ENCODE results near the gene NPAT.
A peak's percentile ranks its signal among the peaks of the same experiment; 100 is the strongest.
"Not testable (repeated sequence)": the region's sequence is repeated elsewhere in the genome, so short reads cannot be mapped to it uniquely, and the experiment has no call there.

NPAT gene

DNA sequence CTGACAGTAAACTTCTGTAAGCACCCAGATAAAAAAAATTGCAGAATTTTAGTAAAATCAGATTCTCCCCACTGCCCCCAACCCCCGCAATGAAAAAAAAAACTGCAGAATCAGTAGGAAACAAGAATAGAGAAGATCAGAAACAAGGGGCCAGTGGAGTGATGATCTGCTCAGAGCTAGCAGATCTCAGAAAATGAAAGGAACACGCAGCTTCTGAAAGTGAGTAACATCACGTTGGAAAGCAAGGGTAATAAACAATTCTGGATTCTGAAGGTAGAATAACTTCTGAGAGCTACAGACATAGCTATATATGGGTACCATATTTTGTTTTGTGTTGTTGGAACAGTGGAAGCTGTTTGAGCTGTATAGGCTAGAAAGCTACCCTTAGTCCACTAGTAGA is 77.8 kb downstream of the NPAT start:
- TF ChIP-seq, protein P1, sequence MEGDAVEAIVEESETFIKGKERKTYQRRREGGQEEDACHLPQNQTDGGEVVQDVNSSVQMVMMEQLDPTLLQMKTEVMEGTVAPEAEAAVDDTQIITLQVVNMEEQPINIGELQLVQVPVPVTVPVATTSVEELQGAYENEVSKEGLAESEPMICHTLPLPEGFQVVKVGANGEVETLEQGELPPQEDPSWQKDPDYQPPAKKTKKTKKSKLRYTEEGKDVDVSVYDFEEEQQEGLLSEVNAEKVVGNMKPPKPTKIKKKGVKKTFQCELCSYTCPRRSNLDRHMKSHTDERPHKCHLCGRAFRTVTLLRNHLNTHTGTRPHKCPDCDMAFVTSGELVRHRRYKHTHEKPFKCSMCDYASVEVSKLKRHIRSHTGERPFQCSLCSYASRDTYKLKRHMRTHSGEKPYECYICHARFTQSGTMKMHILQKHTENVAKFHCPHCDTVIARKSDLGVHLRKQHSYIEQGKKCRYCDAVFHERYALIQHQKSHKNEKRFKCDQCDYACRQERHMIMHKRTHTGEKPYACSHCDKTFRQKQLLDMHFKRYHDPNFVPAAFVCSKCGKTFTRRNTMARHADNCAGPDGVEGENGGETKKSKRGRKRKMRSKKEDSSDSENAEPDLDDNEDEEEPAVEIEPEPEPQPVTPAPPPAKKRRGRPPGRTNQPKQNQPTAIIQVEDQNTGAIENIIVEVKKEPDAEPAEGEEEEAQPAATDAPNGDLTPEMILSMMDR (IDR thresholded peaks at IDR 0.05; ENCODE audit: low read depth, low read length, missing control alignments), result no peak
- H3K27ac ChIP-seq, result no peak overlapping the region
- DNase-seq, result no peak
- peaks cover 50% of the 10 kb centered on the region for H3K36me3 ChIP-seq (replicated peaks)
- no peaks in the 10 kb centered on the region for H3K27me3 ChIP-seq (replicated peaks)
- in situ Hi-C loops (cut with HindIII; ENCODE audit: low pct_ligation_motif_present, low sequenced_read_pairs), result no loop called here
- no peak overlapping the region for H3K4me3 ChIP-seq (ENCODE audit: low read depth, low read length)

DNA sequence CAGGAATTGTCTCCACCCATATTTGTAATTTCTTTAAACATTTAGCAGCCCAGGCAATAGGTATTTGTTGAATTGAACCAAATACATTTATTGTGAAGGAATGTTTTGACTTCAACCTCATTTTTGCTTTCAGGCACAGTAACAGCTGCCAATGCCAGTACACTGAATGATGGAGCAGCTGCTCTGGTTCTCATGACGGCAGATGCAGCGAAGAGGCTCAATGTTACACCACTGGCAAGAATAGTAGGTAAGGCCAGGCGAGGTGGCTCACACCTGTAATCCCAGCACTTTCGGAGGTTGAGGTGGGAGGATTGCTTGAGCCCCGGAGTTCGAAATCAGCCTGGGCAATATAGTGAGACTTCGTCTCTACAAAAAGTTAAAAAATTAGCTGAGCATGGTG is 80.1 kb downstream of the NPAT start:
- TF ChIP-seq, protein P1 (IDR thresholded peaks at IDR 0.05; ENCODE audit: low read depth, low read length, missing control alignments), result no peak
- in situ Hi-C loops (cut with HindIII; ENCODE audit: low pct_ligation_motif_present, low sequenced_read_pairs), result no loop called here
- H3K36me3 ChIP-seq (replicated peaks), result peaks cover 43% of the 10 kb centered on the region

DNA sequence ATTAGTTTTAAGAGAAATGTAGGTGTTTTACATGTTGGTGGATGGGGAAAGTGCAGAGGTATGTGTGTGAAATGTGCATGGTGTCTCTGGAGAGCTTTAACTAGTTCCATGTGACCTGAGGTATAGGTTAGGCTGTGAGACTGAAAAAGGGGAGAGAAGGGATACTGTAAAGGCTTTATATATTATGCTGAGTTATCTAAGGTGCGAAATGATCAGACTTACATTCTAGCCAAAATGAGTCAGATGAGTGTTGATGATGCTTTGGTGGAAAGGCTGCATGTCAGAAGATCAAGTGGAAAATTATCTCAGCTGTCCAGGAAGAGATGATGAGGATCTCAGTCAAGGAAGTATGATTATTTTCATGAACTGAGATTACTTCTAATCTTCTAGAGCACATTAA is 85.2 kb downstream of the NPAT start:
- Histone ChIP-seq H3K4me3 (ENCODE audit: low read depth, low read length) (no peak overlapping the region), H3K36me3 (replicated peaks) (peaks cover 21% of the 10 kb centered on the region), H3K27ac (no peak overlapping the region), H3K27me3 (replicated peaks) (no peaks in the 10 kb centered on the region)
- DNase-seq, result no peak
- TF ChIP-seq, protein P1 (IDR thresholded peaks at IDR 0.05; ENCODE audit: low read depth, low read length, missing control alignments), result no peak
- in situ Hi-C loops (cut with HindIII; ENCODE audit: low pct_ligation_motif_present, low sequenced_read_pairs), result no loop called here

More for the DNA sequence above, 80.1 kb downstream of the NPAT start:
- no peak for DNase-seq
- Histone ChIP-seq H3K4me3 (ENCODE audit: low read depth, low read length) (no peak overlapping the region), H3K27ac (no peak overlapping the region), H3K27me3 (replicated peaks) (no peaks in the 10 kb centered on the region)

DNA sequence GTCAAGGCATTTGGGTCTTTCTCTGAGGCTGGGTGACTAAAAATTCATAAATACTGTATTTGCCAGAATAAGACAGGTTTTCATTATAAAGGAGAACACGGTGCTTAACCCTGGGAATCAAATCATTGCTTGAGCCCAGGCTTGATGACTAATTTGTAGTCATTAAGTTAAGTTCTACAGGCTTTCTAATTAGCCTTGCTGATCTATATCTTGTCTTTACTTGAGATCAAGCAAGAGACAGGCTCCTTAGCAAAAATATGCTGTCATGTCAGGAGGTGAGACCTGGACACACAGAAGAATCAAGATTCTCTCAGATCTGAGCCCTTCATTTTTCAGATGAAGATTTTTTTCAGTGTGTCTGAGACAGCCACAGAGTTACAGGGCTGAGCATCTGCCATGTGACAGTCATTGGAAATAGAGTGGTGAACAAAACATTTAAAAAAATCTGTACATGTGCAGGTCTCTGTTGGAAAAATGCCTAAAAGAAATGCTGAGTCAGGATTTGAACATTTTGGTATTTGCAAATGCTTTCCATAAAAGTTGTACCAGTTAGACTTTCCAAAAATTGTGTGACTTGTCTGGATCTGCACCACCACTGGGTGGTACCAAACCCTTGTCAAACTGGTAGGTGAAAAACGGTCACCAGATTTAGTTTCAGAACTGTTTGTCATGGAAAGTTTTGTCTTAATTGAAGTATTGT is 86.4 kb downstream of the NPAT start:
- H3K4me3 ChIP-seq (ENCODE audit: low read depth, low read length), result no peak overlapping the region
- no peaks in the 10 kb centered on the region for H3K27me3 ChIP-seq (replicated peaks)
- peaks cover 21% of the 10 kb centered on the region for H3K36me3 ChIP-seq (replicated peaks)
- in situ Hi-C loops (cut with HindIII; ENCODE audit: low pct_ligation_motif_present, low sequenced_read_pairs), result no loop called here
- H3K27ac ChIP-seq, result no peak overlapping the region
- DNase-seq, result no peak
- TF ChIP-seq, protein P1 (IDR thresholded peaks at IDR 0.05; ENCODE audit: low read depth, low read length, missing control alignments), result peak; percentile 20

DNA sequence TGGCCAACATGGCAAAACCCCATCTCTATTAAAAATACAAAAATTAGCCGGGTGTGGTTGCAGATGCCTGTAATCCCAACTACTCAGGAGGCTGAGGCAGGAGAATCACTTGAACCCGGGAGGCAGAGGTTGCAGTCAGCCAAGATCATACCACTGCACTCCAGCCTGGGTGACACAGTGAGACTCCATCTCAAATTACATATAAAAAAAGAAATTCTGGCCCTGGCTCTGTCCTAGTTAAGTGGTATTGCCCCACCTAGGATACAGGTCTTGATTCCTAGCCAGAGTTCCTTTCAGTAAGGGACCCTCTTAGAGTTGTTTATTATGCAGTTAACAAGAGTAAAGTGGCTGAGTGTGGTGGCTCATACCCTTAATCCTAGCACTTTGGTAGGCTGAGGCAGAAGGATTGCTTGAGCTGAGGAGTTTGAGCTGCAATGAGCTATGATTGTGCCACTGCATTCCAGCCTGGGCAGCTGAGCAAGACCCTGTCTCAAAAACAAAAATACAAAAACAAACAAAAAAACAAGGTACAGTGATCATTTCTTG is 89.4 kb downstream of the NPAT start:
- H3K4me3 ChIP-seq (ENCODE audit: low read depth, low read length); H3K27ac ChIP-seq; in situ Hi-C loops (cut with HindIII; ENCODE audit: low pct_ligation_motif_present, low sequenced_read_pairs); DNase-seq; H3K27me3 ChIP-seq (replicated peaks): not testable (repeated sequence)
- peaks cover 12% of the 10 kb centered on the region for H3K36me3 ChIP-seq (replicated peaks)

DNA sequence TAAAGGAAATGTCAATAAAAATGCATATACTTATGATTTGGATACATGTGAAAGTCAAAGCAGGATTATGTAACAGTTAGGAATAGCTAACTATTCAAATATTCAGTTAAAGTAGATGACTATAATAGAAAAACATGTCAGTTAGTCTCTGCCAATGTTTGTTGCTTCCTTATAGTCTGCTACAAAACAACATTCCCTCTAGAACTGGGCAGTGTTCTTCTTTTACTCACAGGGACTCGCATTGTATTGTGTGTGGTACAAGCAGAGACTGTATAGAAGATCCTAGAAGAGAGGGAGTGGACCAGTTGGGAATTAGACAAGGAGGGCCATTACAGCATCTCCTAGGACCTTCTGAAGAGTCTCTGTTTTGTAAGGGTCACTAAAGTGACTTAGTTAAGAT is 90.4 kb downstream of the NPAT start:
- Histone ChIP-seq H3K4me3 (ENCODE audit: low read depth, low read length) (no peak overlapping the region), H3K27me3 (replicated peaks) (no peaks in the 10 kb centered on the region), H3K36me3 (replicated peaks) (peaks cover 12% of the 10 kb centered on the region), H3K27ac (no peak overlapping the region)
- TF ChIP-seq, protein P1 (IDR thresholded peaks at IDR 0.05; ENCODE audit: low read depth, low read length, missing control alignments), result no peak
- in situ Hi-C loops (cut with HindIII; ENCODE audit: low pct_ligation_motif_present, low sequenced_read_pairs), result no loop called here
- DNase-seq, result no peak
